Glutamatergic neuron (in vitro differentiated cells): ENCODE data around the gene GPR84. TPM values are rescaled to one million over a fixed set of nuclear protein-coding genes. Genes with fewer than 3 reads are reported as not detected.

ENCODE experiments used
- DNase-seq: peaks from one replicate; pipeline ENCODE4 v3.0.0; 2022
- H3K27ac Mint-ChIP-seq: one replicate; pipeline ENCODE4 v1.8.0; 2020; ENCODE audit warnings: mild to moderate bottlenecking, mixed read lengths, inconsistent platforms; ENCODE audit not compliant: unreplicated experiment
- H3K27me3 Mint-ChIP-seq: one replicate; pipeline ENCODE4 v1.8.0; 2020; ENCODE audit warnings: mild to moderate bottlenecking, moderate library complexity, mixed read lengths, inconsistent platforms; ENCODE audit not compliant: unreplicated experiment
- H3K36me3 Mint-ChIP-seq: one replicate; pipeline ENCODE4 v1.8.0; 2020; ENCODE audit warnings: mild to moderate bottlenecking, mixed read lengths, inconsistent platforms; ENCODE audit not compliant: unreplicated experiment
- H3K4me1 Mint-ChIP-seq: one replicate; pipeline ENCODE4 v1.8.0; 2020; ENCODE audit warnings: mild to moderate bottlenecking, low read depth, mixed read lengths, inconsistent platforms; ENCODE audit not compliant: unreplicated experiment
- H3K4me3 Mint-ChIP-seq: one replicate; pipeline ENCODE4 v1.8.0; 2020; ENCODE audit warnings: mild to moderate bottlenecking, mixed read lengths, inconsistent platforms; ENCODE audit not compliant: unreplicated experiment
- H3K9me3 Mint-ChIP-seq: one replicate; pipeline ENCODE4 v1.8.0; 2020; ENCODE audit warnings: mild to moderate bottlenecking, moderate library complexity, mixed read lengths, inconsistent platforms; ENCODE audit not compliant: unreplicated experiment
- total RNA-seq: library from RNA; stranded (reverse); fragmentation: NEBNext Ultra II Directional; extraction: Animal tissue kit (Norgen Biotek cat#: 25700); gene quantifications from one replicate; pipeline ENCODE4 v1.2.1, GENCODE V29; 2021; ENCODE audit not compliant: unreplicated experiment
- TF ChIP-seq, protein P1 (sequence below): fragments of 200-600 bp; sonication (generic); IDR thresholded peaks from one replicate; pipeline ENCODE4 v1.5.0; 2021; ENCODE audit not compliant: partially characterized antibody, unreplicated experiment

Gene GPR84
- total RNA-seq, 1 donor from 2014 or later = not detected

DNA sequence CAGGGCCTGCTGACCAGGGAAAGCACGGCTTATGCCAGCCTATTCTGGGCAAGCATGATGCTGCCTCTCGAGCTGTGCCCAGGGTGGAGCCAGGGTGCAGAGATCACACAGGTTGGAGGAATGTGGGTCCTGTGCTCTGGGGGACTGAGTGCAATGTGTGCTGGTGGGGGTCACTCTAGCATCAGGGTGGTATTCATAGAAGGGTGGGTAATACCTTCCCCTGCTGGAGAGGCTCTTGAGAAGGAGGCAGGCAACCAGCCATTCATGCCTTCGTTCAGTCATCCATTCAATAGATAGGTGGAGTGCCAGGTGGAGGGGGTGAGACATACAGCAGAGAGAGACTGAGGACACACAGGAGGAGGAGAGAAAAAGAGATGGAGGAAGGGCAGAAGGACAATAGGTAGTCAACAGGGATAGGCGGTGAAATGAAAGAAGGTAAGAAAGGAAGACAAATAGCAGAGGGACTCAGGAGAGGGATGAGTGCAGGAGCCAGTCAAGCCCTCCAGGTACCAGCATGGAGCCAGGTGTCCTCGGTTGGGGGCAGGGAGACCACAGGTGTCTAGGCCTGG is 25.4 kb upstream of the GPR84 start:
- H3K36me3 Mint-ChIP-seq = no peaks in the 10 kb centered on the region
- peaks cover 6% of the 10 kb centered on the region for H3K27me3 Mint-ChIP-seq
- peak overlapping the region; percentile 10 for H3K27ac Mint-ChIP-seq
- peaks cover 47% of the 10 kb centered on the region for H3K4me1 Mint-ChIP-seq
- DNase-seq = no peak
- peaks cover 10% of the 10 kb centered on the region for H3K9me3 Mint-ChIP-seq
- TF ChIP-seq, protein P1, sequence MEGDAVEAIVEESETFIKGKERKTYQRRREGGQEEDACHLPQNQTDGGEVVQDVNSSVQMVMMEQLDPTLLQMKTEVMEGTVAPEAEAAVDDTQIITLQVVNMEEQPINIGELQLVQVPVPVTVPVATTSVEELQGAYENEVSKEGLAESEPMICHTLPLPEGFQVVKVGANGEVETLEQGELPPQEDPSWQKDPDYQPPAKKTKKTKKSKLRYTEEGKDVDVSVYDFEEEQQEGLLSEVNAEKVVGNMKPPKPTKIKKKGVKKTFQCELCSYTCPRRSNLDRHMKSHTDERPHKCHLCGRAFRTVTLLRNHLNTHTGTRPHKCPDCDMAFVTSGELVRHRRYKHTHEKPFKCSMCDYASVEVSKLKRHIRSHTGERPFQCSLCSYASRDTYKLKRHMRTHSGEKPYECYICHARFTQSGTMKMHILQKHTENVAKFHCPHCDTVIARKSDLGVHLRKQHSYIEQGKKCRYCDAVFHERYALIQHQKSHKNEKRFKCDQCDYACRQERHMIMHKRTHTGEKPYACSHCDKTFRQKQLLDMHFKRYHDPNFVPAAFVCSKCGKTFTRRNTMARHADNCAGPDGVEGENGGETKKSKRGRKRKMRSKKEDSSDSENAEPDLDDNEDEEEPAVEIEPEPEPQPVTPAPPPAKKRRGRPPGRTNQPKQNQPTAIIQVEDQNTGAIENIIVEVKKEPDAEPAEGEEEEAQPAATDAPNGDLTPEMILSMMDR = no peak
- peak overlapping the region; percentile 77 for H3K4me3 Mint-ChIP-seq

DNA sequence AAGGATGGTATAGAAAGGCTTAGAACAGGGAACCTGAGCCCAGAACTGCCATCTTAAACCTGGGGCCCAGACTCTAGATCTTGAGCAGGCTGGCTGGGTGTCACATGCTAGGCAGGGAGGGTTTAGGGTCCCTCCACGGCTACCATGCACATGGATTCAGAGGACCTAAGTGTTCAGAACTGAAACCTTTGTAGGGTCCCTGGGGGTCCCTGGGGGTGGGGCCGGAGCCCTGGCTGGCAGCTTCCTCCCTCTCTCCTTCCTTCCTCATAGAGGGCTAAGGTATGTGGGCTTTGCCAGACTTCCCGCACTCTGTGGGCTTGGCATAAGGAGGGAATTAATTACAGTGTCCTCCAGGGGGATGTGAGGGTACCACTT is 24.8 kb upstream of the GPR84 start:
- no peak for DNase-seq
- Mint-ChIP-seq H3K9me3 (peaks cover 10% of the 10 kb centered on the region), H3K36me3 (no peaks in the 10 kb centered on the region), H3K4me3 (no peak overlapping the region), H3K27ac (no peak overlapping the region), H3K27me3 (peaks cover 5% of the 10 kb centered on the region), H3K4me1 (peaks cover 50% of the 10 kb centered on the region)
- TF ChIP-seq, protein P1 = peak; percentile 16

DNA sequence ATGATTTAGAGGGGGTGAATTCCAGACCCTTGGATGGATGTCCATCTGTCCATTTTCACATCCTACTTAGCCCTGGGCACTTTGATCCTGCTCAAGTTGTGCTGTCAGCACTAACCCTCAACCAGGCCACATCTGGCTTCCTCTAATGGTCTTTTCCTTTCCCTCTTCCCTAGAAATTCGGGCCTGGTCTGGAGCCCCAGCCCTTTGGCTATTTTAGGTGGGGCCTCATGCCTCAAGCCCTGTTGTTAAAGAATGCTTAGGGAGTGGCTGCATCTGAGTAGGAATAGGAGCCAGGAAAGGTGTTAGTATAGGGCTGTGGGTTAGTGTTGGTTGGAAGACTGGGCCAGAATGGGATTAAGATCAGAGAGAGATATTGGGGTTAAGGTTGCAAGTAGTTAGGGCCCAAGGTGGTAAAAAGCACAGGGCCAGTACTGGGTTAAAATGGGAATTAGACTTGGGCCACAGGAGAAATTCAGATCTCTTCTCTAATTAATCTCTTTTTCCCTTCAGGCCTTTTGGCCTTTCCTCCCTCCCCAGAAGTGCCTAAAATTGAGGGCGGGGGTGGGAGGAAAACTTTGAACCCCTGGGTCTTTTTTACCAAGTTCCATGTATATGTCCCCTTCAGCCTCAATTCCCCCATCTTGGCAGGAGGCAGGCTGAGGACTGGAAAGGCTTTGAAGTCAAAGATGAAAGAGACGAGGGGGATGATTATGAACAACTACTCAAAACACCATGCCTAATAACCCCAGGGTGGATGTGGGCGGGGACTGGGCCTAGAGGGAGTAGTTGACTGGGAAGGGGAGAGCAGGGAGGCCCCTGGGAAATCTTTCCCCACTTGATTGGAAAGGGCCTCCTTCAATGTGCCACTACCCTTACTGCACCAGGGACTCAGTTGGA is 24.2 kb upstream of the GPR84 start:
- peaks cover 10% of the 10 kb centered on the region for H3K9me3 Mint-ChIP-seq
- TF ChIP-seq, protein P1 = no peak
- DNase-seq = no peak
- H3K27ac Mint-ChIP-seq = no peak overlapping the region
- no peak overlapping the region for H3K4me3 Mint-ChIP-seq
- H3K4me1 Mint-ChIP-seq = peaks cover 47% of the 10 kb centered on the region
- peaks cover 4% of the 10 kb centered on the region for H3K36me3 Mint-ChIP-seq
- H3K27me3 Mint-ChIP-seq = peaks cover 5% of the 10 kb centered on the region

DNA sequence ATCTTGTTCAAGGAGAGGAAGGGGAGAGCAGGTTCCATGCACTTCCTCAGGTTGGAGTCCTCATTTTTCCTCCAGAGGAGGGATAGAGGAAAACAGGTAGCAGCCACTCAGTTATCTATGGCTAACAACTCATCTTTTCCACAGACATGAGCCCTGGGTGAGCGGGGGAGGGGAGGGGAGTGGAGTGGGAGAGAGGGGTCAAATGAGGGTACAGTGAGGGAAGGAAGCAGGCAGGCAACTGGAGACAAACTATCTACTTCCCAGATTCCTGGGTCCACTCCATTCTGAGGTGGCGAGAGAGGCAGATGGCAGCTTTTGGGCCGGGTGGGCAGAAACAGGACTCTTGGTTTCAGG is 22.8 kb upstream of the GPR84 start:
- Mint-ChIP-seq H3K4me3 (no peak overlapping the region), H3K27ac (no peak overlapping the region), H3K9me3 (peaks cover 4% of the 10 kb centered on the region), H3K4me1 (peaks cover 41% of the 10 kb centered on the region), H3K27me3 (peaks cover 5% of the 10 kb centered on the region), H3K36me3 (peaks cover 4% of the 10 kb centered on the region)
- TF ChIP-seq, protein P1 = no peak
- no peak for DNase-seq
